RWPE1 (cell line): ENCODE data around the gene CCDC178.

Source experiments
- CTCF ChIA-PET: fragments of 350-600 bp; sonication (Branson Sonifier 250); formaldehyde crosslinking; extraction: SDS; loops from one replicate; lab custom pipeline; 2021; lab: Yijun Ruan, JAX
- POLR2A ChIA-PET: fragments of 400-600 bp; formaldehyde crosslinking; extraction: SDS; loops from one replicate; lab custom pipeline; 2020; ENCODE audit warnings: antibody characterized with exemption; ENCODE audit not compliant: low non-redundant PET; lab: Yijun Ruan, JAX
- DNase-seq: peaks from one replicate; pipeline ENCODE4 v3.0.0; 2012; ENCODE audit warnings: low spot score
- H3K27ac ChIP-seq: fragments of 450-650 bp; 2 replicates; pipeline ENCODE4 v1.5.1; 2017
- CTCF ChIP-seq: fragments of 450-650 bp; conservative IDR thresholded peaks from 2 replicates; pipeline ENCODE4 v1.5.1; 2017; ENCODE audit warnings: low read depth, mild to moderate bottlenecking

Gene CCDC178

GRCh38 chr18:33330711-33331110 is 109.8 kb downstream of the CCDC178 start:
- POLR2A ChIA-PET, result no interaction called here
- TF ChIP-seq CTCF, result no peak
- no peak overlapping the region for H3K27ac ChIP-seq
- no peak for DNase-seq
- CTCF ChIA-PET, result interaction anchor here (0.6 kb wide), 1 partner anchor 99 kb away, joined by 3 read pairs; no protein-coding TSS in a partner anchor

GRCh38 chr18:33326975-33327374 is 113.5 kb downstream of the CCDC178 start:
- no peak for TF ChIP-seq CTCF
- CTCF ChIA-PET, result no interaction called here
- POLR2A ChIA-PET, result no interaction called here
- H3K27ac ChIP-seq, result no peak overlapping the region
- no peak for DNase-seq

GRCh38 chr18:33317640-33318039 is 122.9 kb downstream of the CCDC178 start:
- ChIA-PET CTCF (no interaction called here), POLR2A (no interaction called here)
- no peak overlapping the region for H3K27ac ChIP-seq
- no peak for DNase-seq
- TF ChIP-seq CTCF, result no peak

GRCh38 chr18:33316146-33316587 is 124.4 kb downstream of the CCDC178 start:
- ChIA-PET CTCF (no interaction called here), POLR2A (no interaction called here)
- DNase-seq, result no peak
- no peak for TF ChIP-seq CTCF
- no peak overlapping the region for H3K27ac ChIP-seq

GRCh38 chr18:33307520-33307919 is 133.0 kb downstream of the CCDC178 start:
- POLR2A ChIA-PET, result no interaction called here
- DNase-seq, result no peak
- no peak overlapping the region for H3K27ac ChIP-seq
- TF ChIP-seq CTCF, result no peak
- CTCF ChIA-PET, result no interaction called here

GRCh38 chr18:33304277-33304676 is 136.2 kb downstream of the CCDC178 start:
- TF ChIP-seq CTCF, result no peak
- DNase-seq, result no peak
- ChIA-PET CTCF (no interaction called here), POLR2A (no interaction called here)
- H3K27ac ChIP-seq, result no peak overlapping the region

GRCh38 chr18:33291539-33291938 is 149.0 kb downstream of the CCDC178 start:
- ChIA-PET CTCF (interaction anchor here (0.7 kb wide), 1 partner anchor 94 kb away, joined by 3 read pairs; no protein-coding TSS in a partner anchor), POLR2A (no interaction called here)
- TF ChIP-seq CTCF, result no peak
- no peak for DNase-seq
- no peak overlapping the region for H3K27ac ChIP-seq
